NCI-H2081 (cell line): Measurements from ENCODE around the gene RPE65.
"Not testable (repeated sequence)": the region's sequence is repeated elsewhere in the genome, so short reads cannot be mapped to it uniquely, and the experiment has no call there.

ENCODE experiments used
- DNase-seq, 2 experiments: peaks; one replicate each; lab custom pipeline; 2025; lab: John Stamatoyannopoulos, UW

The RPE65 gene

GRCh38 chr1:68453060-68453670 lies 3.4 kb upstream of the RPE65 start:
- no peak for DNase-seq

GRCh38 chr1:68448365-68448764 lies 1.4 kb downstream of the RPE65 start:
- DNase-seq, result no peak

- DNase-seq, result no peak
Observed at GRCh38 chr1:68445709-68446108, 4.0 kb downstream of the RPE65 start.

DNA sequence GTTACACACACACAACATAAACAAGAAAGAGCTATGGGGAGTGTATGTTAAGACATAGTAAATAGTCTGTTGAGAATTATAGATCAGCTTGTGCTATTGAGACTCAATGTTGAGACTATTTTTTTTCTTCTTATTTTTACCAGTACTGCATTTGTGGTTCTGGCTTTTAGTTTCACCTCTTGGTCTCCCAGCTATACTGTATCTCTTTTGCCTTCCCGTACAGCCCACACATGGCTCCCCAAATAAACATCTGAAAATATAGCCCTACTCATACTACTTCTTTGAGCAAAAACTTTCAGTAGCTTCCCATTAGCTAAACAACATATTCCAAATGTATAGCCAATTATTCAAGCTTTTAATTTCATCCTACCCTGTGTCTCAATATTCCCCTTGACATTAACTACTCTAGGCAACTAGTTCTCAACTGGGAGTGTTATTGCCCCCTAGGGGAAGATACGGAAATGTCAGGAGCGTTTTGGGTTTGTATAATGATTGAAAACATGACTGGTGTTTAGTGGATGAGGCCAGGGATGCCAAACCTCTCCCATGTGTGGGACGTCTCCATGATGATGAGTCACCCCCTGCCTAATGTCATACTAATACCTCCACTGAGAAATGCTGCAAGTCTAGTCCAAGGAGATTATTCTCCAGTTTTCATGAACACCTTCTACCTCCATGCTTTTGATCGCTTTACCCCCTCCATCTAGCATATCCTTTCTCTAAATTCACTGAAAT lies 6.8 kb downstream of the RPE65 start:
- peak in 1 of 2 experiments; percentile 40 for DNase-seq

- peak in 1 of 2 experiments; percentile 4 for DNase-seq
Observed at GRCh38 chr1:68442006-68442405, 7.7 kb downstream of the RPE65 start.

DNA sequence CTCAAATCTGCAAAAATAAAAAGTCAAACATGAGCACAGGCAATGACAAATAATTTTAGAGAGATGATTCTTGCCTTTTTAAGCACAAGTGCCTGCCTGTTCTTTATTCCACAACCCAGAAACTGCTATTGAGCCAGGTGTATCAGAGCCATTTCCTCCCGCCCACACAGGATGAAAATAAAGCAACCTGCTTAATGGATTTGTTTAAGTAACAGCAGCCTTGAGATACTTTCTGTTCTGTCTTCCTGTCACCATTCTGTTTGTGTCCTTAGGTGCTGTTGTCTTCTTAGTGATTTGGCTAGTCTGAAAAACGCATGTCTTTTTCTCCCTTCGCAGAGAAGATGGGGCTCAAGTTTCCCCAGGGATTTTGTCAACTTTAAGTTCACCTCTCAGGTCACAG lies 11.4 kb downstream of the RPE65 start:
- peak in 1 of 2 experiments; percentile 48 for DNase-seq

DNA sequence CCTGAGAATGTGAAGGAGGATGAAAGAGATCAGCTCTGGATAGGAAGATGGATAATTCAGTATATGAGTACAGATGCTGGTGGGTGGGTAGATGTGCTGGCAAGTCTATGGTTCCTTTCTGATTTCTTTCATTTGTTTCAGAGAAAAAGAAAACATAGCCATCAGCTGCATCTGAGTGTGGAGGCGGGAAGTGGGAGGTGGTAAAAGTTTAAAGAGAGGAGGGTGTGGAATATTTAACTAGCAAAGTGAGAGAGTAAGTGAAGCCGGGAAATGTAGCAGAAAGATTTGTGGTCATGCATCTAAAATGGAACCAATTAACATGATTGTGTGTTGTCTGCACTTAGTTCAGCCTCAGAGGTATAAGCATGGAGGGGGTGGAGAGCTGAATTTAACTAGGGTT lies 16.4 kb downstream of the RPE65 start:
- DNase-seq, result no peak

DNA sequence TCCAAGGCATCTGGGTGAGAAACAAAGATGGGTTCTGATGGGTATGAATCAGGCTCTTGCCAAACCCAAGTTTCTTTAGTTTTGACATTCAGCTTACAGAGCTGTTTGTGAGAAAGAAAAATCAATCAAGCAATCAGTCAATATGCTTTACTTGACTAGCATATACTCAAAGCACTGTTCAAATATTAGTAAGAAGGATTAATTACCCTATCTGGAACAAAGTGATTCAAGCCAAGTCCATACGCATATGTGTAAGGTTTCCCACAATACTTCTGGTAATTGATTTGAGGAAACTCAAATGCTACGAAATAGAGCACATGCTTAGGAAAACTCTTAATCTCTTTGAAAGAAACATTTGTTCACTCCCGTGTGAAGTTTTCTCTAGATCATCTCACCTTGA lies 18.7 kb downstream of the RPE65 start:
- no peak for DNase-seq

- DNase-seq, result no peak
Observed at GRCh38 chr1:68429233-68429808, 20.4 kb downstream of the RPE65 start.

GRCh38 chr1:68426594-68426993 lies 23.2 kb downstream of the RPE65 start:
- no peak for DNase-seq

DNA sequence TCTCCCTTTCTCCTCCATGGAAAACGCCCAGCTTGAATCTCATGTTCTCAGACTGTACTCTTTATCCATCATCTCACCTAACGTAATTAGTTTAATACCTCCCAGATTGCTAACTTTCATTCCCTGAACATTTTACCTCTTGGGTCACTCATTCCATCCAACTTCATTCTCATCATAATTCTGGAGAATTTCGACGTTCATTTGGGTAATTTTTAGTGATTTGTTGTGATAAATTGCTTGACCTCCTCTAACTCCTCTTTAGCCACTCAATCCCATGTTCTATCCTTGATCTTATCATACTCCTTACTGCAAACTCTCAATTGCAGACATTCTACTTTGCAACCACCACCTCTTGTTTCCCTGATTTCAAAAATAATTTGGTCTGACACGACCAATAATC lies 28.4 kb downstream of the RPE65 start:
- no peak for DNase-seq

GRCh38 chr1:68409426-68409825 lies 40.3 kb downstream of the RPE65 start:
- no peak for DNase-seq

- DNase-seq, result no peak
Observed at GRCh38 chr1:68401506-68401905, 48.2 kb downstream of the RPE65 start.

DNA sequence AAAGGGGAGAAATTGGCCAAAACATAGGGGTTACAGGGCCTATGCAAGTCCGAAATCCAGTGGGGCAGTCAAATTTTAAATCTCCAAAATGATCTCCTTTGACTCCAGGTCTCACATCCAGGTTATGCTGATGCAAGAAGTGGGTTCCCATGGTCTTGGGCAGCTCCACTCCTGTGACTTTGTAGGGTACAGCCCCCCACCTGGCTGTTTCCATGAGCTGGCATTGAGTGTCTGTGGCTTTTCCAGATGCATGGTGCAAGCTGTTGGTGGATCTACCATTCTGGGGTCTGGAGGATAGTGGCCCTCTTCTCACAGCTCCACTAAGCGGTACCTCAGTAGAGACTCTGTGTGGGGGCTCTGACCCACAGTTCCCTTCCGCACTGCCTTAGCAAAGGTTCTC lies 54.2 kb downstream of the RPE65 start:
- DNase-seq, result not testable (repeated sequence)

DNA sequence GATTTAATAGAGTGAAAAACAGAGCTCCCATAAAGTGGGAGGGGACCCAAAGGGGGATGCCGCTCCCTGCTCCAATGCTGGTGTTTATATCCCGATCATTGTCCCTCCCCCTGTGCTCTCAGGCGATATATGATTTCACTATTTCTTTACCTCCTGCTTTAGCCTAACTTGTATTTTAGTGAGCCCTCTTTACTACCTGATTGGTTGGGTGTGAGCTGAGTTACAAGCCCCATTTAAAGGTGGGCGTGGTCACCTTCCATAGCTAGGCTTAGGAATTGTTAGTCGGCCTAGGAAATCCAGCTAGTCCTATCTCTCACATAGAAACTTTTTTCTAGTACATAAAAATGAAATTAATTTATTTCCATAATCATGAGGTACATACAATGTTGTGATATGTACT lies 57.3 kb downstream of the RPE65 start:
- DNase-seq, result not testable (repeated sequence)

DNA sequence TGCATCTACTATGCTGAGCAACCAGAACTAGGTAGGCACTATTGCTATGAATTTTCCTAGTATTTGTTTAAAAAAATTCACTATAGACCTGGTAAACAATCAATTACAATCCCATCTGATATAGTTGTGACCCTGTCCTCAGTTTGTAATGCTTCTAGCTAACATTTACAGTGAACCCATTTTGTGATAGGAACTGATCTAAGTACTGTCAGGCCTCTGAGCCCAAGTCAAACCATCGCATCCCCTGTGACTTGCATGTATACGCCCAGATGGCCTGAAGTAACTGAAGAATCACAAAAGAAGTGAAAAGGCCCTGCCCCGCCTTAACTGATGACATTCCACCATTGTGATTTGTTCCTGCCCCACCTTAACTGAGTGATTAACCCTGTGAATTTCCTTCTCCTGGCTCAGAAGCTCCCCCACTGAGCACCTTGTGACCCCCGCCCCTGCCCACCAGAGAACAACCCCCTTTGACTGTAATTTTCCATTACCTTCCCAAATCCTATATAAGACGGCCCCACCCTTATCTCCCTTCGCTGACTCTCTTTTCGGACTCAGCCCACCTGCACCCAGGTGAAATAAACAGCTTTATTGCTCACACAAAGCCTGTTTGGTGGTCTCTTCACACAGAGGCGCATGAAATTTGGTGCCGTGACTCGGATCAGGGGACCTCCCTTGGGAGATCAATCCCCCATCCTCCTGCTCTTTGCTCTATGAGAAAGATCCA lies 63.8 kb downstream of the RPE65 start:
- DNase-seq, result not testable (repeated sequence)

GRCh38 chr1:68384872-68385411 lies 64.8 kb downstream of the RPE65 start:
- DNase-seq, result no peak

DNA sequence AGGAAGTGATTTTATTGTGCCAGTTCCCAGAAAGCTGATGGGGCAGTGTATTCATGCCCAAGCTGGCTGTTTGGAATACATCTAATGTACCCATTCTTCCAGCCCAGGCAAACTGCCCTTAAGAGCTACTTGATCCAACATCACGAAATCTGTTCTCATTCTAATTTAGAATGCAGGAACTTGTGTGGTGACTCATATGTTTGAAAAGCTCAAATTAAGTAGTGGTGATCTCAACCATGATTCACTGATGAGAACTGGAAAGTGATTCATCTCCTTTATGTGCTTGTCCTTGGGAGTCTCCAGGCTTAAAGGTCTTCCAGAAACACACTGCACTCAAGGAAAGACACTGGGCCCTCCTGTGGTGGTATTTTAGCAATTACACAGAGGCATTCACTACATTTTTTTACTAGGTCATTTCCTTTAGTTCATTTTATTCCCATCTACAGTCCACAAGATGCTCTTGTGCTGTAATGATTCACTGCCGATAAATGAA lies 65.4 kb downstream of the RPE65 start:
- no peak for DNase-seq

DNA sequence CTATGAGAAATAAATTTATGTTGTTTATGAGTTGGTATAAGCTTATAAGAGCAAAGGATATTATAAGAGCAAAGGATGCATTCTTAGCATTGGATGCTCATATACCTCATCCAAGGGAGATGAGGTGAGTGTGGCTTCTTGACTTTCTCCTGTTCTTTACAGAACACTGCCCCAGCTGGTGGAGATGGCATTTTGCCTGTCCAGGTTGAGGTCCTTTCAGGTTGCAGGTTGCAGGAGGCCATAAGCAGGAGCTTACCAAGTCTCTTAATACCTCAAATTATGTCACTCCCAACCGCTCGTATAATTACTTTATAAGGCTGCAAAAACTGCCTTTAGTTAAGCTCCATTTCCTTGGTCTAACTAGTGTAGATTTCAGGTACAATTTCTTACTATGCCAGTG lies 66.7 kb downstream of the RPE65 start:
- no peak for DNase-seq

GRCh38 chr1:68379085-68379478 lies 70.7 kb downstream of the RPE65 start:
- DNase-seq, result no peak
